ENCODE data around the gene CCDC97.
"Not testable (repeated sequence)": the region's sequence is repeated elsewhere in the genome, so short reads cannot be mapped to it uniquely, and the experiment has no call there.

Gene CCDC97

DNA sequence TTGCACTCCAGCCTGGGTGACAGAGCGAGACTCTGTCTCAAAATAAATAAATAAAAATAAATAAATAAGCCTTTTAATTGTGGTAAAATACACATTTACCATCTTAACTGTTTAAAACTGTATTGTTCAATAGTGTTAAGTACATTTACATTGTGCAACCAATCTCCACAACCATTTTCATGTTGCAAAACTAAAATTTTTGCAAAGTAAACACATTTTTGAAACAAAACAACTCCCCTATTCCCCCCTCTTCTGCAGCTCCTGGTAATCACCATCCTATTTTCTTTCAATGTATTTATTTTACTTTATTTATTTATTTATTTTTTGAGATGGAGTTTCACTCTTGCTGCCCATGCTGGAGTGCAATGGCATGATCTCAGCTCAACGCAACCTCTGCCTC is 59.8 kb downstream of the CCDC97 start:
- H3K4me3 ChIP-seq (ENCODE audit: control insufficient read depth, low read depth, low read length) = no peak overlapping the region
- TF ChIP-seq, protein P1, sequence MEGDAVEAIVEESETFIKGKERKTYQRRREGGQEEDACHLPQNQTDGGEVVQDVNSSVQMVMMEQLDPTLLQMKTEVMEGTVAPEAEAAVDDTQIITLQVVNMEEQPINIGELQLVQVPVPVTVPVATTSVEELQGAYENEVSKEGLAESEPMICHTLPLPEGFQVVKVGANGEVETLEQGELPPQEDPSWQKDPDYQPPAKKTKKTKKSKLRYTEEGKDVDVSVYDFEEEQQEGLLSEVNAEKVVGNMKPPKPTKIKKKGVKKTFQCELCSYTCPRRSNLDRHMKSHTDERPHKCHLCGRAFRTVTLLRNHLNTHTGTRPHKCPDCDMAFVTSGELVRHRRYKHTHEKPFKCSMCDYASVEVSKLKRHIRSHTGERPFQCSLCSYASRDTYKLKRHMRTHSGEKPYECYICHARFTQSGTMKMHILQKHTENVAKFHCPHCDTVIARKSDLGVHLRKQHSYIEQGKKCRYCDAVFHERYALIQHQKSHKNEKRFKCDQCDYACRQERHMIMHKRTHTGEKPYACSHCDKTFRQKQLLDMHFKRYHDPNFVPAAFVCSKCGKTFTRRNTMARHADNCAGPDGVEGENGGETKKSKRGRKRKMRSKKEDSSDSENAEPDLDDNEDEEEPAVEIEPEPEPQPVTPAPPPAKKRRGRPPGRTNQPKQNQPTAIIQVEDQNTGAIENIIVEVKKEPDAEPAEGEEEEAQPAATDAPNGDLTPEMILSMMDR (conservative IDR thresholded peaks at IDR 0.05; ENCODE audit: control insufficient read depth, insufficient read depth, low read depth, low read length) = no peak
- DNase-seq (ENCODE audit: low read depth) = no peak

DNA sequence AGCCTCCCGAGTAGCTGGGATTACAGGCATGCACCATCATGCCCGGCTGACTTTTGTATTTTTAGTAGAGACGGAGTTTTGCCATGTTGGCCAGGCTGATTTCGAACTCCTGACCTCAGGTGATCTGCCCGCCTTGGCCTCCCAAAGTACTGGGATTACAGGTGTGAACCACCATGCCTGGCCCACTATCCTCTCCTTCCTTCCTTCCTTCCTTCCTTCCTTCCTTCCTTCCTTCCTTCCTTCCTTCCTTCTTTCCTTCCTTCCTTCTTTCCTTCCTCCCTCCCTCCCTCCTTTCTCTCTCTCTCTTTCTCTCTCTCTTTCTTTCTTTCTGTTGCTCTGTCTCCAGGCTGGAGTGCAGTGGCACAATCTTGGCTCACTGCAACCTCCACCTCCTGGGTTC is 61.1 kb downstream of the CCDC97 start:
- H3K4me3 ChIP-seq (ENCODE audit: control insufficient read depth, low read depth, low read length); DNase-seq (ENCODE audit: low read depth): not testable (repeated sequence)

DNA sequence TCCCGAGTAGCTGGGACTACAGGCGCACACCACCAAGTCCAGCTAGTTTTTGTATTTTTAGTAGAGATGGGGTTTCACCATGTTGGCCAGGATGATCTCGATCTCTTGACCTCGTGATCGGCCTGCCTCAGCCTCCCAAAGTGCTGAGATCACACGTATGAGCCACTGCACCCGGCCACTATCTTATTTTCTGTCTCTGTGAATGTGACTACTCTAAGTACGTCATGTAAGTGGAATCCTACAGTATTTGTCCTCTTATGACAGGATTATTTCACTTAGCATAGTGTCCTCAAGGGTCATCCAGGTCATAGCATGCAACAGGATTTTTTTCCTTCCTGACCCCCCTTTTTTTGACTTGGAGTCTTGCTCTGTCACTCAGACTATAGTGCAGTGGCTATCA is 61.6 kb downstream of the CCDC97 start:
- no peak for DNase-seq (ENCODE audit: low read depth)
- H3K4me3 ChIP-seq (ENCODE audit: control insufficient read depth, low read depth, low read length) = no peak overlapping the region
- TF ChIP-seq, protein P1 (conservative IDR thresholded peaks at IDR 0.05; ENCODE audit: control insufficient read depth, insufficient read depth, low read depth, low read length) = no peak

DNA sequence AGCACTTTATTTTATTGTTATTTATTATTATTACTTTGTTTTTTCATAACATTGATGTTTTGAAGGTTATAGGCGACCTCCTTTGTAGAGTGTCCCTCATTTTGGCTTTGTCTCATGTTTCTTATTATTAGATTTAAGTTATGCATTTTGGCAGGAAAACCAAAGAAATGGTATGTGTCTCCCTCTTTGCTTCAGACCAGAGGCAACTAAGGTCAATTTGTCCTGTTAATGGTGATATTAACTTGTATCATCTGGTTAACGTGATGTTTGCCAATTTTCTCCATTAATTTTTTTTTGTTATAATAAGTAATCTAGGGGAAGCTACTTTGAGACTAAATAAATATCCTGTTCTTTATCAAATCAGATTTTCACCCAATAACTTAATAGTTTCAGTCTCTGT is 62.5 kb downstream of the CCDC97 start:
- no peak for DNase-seq (ENCODE audit: low read depth)
- TF ChIP-seq, protein P1 (conservative IDR thresholded peaks at IDR 0.05; ENCODE audit: control insufficient read depth, insufficient read depth, low read depth, low read length) = no peak
- no peak overlapping the region for H3K4me3 ChIP-seq (ENCODE audit: control insufficient read depth, low read depth, low read length)

DNA sequence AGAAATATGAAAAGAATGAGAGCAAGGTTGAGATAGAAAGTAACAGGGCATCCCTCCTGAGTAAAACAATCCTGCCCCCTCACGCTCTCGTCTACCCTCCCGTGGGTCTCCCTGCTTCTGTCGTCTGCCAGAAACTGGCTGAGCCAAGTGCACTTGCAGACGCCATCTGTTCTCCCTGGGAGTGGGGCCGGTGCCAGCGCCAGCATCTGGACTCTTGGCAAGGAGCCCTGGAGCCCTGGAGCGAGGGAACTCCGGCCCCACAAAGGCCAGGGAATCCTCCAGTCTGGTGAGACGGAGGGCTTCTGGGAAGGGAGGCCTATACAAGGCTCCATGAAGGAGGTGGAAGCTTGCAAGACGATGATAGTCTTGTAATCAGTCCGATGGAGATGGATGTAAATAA is 64.0 kb downstream of the CCDC97 start:
- DNase-seq (ENCODE audit: low read depth) = peak; percentile 91
- TF ChIP-seq, protein P1 (conservative IDR thresholded peaks at IDR 0.05; ENCODE audit: control insufficient read depth, insufficient read depth, low read depth, low read length) = no peak
- no peak overlapping the region for H3K4me3 ChIP-seq (ENCODE audit: control insufficient read depth, low read depth, low read length)
